Bronchus fibroblast of lung (primary cell): ENCODE results near the gene USP17L13. TPM values are rescaled to one million over a fixed set of nuclear protein-coding genes. Genes with fewer than 3 reads are reported as not detected.

Experiments used
- total RNA-seq: library from RNA; depleted of rRNA; stranded (reverse); fragments of >200 nt; gene quantifications from 2 replicates; pipeline ENCODE4 v1.2.3, GENCODE V29; 2015

USP17L13 gene
- not detected in 2 replicates for total RNA-seq

GRCh38 chr4:9224596-9224995 is at the start of gene USP17L13:
Gene USP17L13 (plus strand): TSS chr4:9224896. CDS start chr4:9224896, 0 bp downstream.

GRCh38 chr4:9210357-9210756 is 14.3 kb upstream of the USP17L13 start, which contains the start of gene USP17L10:
Gene USP17L10 (plus strand): TSS chr4:9210657. CDS start chr4:9210657, 0 bp downstream.

GRCh38 chr4:9215105-9215504 is 9.6 kb upstream of the USP17L13 start, which contains the start of gene USP17L11:
Gene USP17L11 (plus strand): TSS chr4:9215405. CDS start chr4:9215405, 0 bp downstream.

GRCh38 chr4:9219852-9220251 is 4.8 kb upstream of the USP17L13 start, which contains the start of gene USP17L12:
Gene USP17L12 (plus strand): TSS chr4:9220152. CDS start chr4:9220152, 0 bp downstream.

GRCh38 chr4:9234085-9234484 is 9.4 kb downstream of the USP17L13 start, which contains the start of gene USP17L15:
Gene USP17L15 (plus strand): TSS chr4:9234385. CDS start chr4:9234385, 0 bp downstream.

GRCh38 chr4:9243579-9243978 is 18.9 kb downstream of the USP17L13 start, which contains the start of gene USP17L17:
Gene USP17L17 (plus strand): TSS chr4:9243879. CDS start chr4:9243879, 0 bp downstream.

GRCh38 chr4:9247953-9248680 is 23.4 kb downstream of the USP17L13 start, which contains the start of gene USP17L18:
Gene USP17L18 (plus strand): TSS chr4:9248630. CDS start chr4:9248630, 0 bp downstream.

GRCh38 chr4:9253078-9253477 is 28.4 kb downstream of the USP17L13 start, which contains the start of gene USP17L19:
Gene USP17L19 (plus strand): TSS chr4:9253378. CDS start chr4:9253378, 0 bp downstream.

GRCh38 chr4:9257824-9258223 is 33.1 kb downstream of the USP17L13 start, which contains the start of gene USP17L20:
Gene USP17L20 (plus strand): TSS chr4:9258124. CDS start chr4:9258124, 0 bp downstream.

GRCh38 chr4:9262572-9262971 is 37.9 kb downstream of the USP17L13 start, which contains the start of gene USP17L21:
Gene USP17L21 (plus strand): TSS chr4:9262872. CDS start chr4:9262872, 0 bp downstream.

GRCh38 chr4:9267319-9267718 is 42.6 kb downstream of the USP17L13 start, which contains the start of gene USP17L22:
Gene USP17L22 (plus strand): TSS chr4:9267619. CDS start chr4:9267619, 0 bp downstream.

Other genes with a start within 250 kb of the USP17L13 start
- gene FAM90A26, start 54.5 kb upstream of the USP17L13 start, total RNA-seq, result not detected in 2 replicates
- not detected in 2 replicates for gene USP17L10, start 14.2 kb upstream of the USP17L13 start, total RNA-seq
- gene USP17L11, start 9.5 kb upstream of the USP17L13 start, total RNA-seq, result not detected in 2 replicates
- not detected in 2 replicates for gene USP17L12, start 4.7 kb upstream of the USP17L13 start, total RNA-seq
- gene USP17L15, start 9.5 kb downstream of the USP17L13 start, total RNA-seq, result not detected in 2 replicates
- not detected in 2 replicates for gene USP17L17, start 19.0 kb downstream of the USP17L13 start, total RNA-seq
- not detected in 2 replicates for gene USP17L18, start 23.7 kb downstream of the USP17L13 start, total RNA-seq
- gene USP17L19, start 28.5 kb downstream of the USP17L13 start, total RNA-seq, result not detected in 2 replicates
- gene USP17L20, start 33.2 kb downstream of the USP17L13 start, total RNA-seq, result not detected in 2 replicates
- gene USP17L21, start 38.0 kb downstream of the USP17L13 start, total RNA-seq, result not detected in 2 replicates
- gene USP17L22, start 42.7 kb downstream of the USP17L13 start, total RNA-seq, result not detected in 2 replicates
- gene USP17L24, start 100.3 kb downstream of the USP17L13 start, total RNA-seq, result not detected in 2 replicates
- not detected in 2 replicates for gene USP17L25, start 105.0 kb downstream of the USP17L13 start, total RNA-seq
- not detected in 2 replicates for gene USP17L26, start 109.8 kb downstream of the USP17L13 start, total RNA-seq
- not detected in 2 replicates for gene USP17L5, start 114.5 kb downstream of the USP17L13 start, total RNA-seq
- gene USP17L27, start 119.3 kb downstream of the USP17L13 start, total RNA-seq, result not detected in 2 replicates
- gene USP17L28, start 124.0 kb downstream of the USP17L13 start, total RNA-seq, result not detected in 2 replicates
- not detected in 2 replicates for gene USP17L29, start 128.7 kb downstream of the USP17L13 start, total RNA-seq
- not detected in 2 replicates for gene USP17L30, start 138.2 kb downstream of the USP17L13 start, total RNA-seq
- not detected in 2 replicates for gene DEFB131A, start 219.5 kb downstream of the USP17L13 start, total RNA-seq